ENCODE measurements around the gene KCNQ1.

Gene KCNQ1

DNA sequence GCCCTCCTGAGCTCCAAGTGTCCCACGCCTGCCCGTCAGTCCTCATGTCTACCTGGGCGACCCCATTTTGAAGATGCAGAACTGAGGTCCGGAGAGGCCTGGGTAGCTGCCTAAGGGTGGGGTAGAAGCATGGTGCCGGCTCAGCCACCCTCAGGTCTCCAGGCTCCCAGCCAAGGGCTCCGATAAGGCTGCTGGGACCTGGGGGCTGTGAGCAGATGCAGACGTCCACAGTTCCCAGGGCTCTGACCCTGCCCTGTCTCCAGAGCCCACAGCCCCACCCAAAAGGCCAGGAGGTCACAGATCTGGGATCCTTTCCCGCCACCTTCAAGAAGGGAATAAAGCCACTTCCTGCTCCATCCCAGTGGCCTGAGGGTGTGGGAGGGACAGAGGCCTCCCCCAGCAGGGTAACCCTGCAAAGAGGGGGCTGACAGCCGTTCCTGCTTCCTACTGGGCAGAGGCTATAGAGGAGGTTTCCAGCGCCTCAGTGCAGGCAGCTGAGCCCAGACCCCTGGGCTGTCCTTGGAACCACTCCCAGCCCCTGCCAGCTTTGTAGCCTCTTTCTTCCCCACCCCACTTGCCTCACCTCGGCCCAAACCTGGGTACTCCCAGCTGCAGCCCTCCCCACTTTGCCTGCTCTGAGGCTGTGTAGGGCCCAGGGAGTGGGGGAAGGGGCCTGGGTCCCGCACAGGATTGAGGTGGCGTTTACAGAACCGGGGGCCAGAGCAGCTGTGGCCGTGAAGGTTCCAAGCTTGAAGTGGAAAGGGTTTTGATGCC, 355.3 kb downstream of the KCNQ1 start:
- TF ChIP-seq, protein P1, sequence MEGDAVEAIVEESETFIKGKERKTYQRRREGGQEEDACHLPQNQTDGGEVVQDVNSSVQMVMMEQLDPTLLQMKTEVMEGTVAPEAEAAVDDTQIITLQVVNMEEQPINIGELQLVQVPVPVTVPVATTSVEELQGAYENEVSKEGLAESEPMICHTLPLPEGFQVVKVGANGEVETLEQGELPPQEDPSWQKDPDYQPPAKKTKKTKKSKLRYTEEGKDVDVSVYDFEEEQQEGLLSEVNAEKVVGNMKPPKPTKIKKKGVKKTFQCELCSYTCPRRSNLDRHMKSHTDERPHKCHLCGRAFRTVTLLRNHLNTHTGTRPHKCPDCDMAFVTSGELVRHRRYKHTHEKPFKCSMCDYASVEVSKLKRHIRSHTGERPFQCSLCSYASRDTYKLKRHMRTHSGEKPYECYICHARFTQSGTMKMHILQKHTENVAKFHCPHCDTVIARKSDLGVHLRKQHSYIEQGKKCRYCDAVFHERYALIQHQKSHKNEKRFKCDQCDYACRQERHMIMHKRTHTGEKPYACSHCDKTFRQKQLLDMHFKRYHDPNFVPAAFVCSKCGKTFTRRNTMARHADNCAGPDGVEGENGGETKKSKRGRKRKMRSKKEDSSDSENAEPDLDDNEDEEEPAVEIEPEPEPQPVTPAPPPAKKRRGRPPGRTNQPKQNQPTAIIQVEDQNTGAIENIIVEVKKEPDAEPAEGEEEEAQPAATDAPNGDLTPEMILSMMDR (IDR thresholded peaks at IDR 0.05; ENCODE audit: poor library complexity, severe bottlenecking) = no peak
- H3K27me3 ChIP-seq (ENCODE audit: insufficient read depth, poor library complexity, severe bottlenecking) = no peaks in the 10 kb centered on the region
- H3K4me3 ChIP-seq (ENCODE audit: severe bottlenecking) = no peak overlapping the region
- H3K9me3 ChIP-seq (ENCODE audit: severe bottlenecking) = no peaks in the 10 kb centered on the region
- no peak overlapping the region for H3K27ac ChIP-seq (ENCODE audit: poor library complexity, severe bottlenecking)
- DNase-seq (ENCODE audit: low spot score) = peak; percentile 47
- H3K4me1 ChIP-seq (ENCODE audit: insufficient read depth, poor library complexity, severe bottlenecking) = peaks cover 4% of the 10 kb centered on the region
- ATAC-seq (ENCODE audit: low read depth) = no peak
- no peaks in the 10 kb centered on the region for H3K36me3 ChIP-seq (ENCODE audit: low read depth)

DNA sequence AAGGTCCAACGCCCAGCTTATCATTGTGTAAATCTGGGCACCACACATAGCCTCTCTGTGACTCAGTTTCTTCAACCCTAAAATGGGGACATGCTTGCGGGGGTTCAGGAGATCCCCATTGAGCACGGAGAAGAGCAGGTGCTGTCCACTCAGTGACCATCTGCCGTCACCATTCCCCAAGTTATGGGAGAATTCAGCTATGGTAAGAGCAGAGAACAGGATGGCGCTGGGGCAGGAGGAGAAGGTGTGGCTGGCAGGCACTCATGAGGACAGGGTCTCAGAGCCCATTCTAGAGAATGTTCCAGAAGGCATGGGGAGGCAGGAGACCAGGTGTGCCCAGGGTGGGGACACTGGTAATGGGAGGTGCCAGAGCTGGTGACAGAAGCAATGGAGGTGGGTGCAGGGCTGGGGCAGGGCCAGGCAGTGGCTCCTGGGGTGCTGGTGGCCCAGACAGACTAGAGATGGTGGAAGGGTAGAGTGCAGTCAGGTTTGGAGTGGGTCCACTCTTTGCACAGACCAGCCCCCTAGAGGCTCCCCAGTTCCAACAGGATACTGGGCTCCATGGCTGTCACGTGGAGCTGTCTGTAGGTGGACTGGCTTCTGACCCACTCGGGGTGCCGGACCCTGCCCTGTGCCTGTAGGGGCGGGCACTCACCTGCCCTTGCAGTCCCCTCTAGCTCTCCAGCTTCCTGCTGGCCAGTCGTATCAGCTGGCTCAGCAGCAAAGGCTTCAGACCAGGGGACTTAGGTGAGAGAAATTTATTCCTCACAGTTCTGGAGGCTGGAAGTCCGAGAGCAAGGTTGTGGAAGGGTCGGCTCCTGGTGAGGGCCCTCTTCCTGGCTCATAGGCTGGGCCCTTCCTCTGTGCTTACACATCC, 356.1 kb downstream of the KCNQ1 start:
- no peak for ATAC-seq (ENCODE audit: low read depth)
- TF ChIP-seq, protein P1 (IDR thresholded peaks at IDR 0.05; ENCODE audit: poor library complexity, severe bottlenecking) = no peak

DNA sequence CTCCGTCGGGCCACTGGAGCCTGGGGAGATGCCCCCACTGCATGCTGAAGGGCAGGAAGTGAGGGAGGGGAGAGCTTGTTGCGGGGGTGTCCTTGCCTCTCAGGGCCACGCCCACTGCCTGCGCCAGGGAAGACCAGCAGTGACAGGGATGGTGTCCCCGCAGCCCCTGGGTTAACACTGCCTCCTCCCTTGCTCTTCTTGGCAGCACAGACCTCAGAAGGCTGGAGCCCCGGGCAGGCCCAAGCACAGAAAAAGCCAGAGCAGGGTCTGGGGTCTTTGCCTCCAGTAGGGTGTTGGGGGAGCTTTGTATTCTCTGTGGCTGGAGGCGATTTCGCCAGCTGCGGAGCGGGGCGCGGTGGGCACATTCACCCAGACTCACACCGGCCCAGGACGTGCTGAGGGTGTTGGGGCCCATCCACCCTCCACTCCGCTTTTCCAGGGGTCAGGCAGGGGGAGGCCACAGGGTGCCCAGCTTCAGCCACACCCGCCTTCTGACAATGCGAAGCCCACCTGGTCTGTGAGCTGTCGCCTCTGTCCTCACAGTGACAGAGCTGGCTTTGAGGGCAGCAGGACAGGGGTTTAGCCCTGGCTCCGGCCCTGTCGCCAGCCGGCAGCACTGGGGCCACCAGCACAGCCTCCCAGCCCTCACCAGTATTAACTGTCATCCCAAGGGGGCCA, 357.0 kb downstream of the KCNQ1 start:
- Histone ChIP-seq H3K27ac (ENCODE audit: poor library complexity, severe bottlenecking) (no peak overlapping the region), H3K4me3 (ENCODE audit: severe bottlenecking) (no peak overlapping the region), H3K9me3 (ENCODE audit: severe bottlenecking) (no peaks in the 10 kb centered on the region), H3K27me3 (ENCODE audit: insufficient read depth, poor library complexity, severe bottlenecking) (no peaks in the 10 kb centered on the region), H3K36me3 (ENCODE audit: low read depth) (no peaks in the 10 kb centered on the region), H3K4me1 (ENCODE audit: insufficient read depth, poor library complexity, severe bottlenecking) (peaks cover 4% of the 10 kb centered on the region)
- TF ChIP-seq, protein P1 (IDR thresholded peaks at IDR 0.05; ENCODE audit: poor library complexity, severe bottlenecking) = no peak
- DNase-seq (ENCODE audit: low spot score) = peak; percentile 57
- ATAC-seq (ENCODE audit: low read depth) = no peak

More for the DNA sequence above, 356.1 kb downstream of the KCNQ1 start:
- Histone ChIP-seq H3K27me3 (ENCODE audit: insufficient read depth, poor library complexity, severe bottlenecking) (no peaks in the 10 kb centered on the region), H3K27ac (ENCODE audit: poor library complexity, severe bottlenecking) (no peak overlapping the region), H3K36me3 (ENCODE audit: low read depth) (no peaks in the 10 kb centered on the region), H3K9me3 (ENCODE audit: severe bottlenecking) (no peaks in the 10 kb centered on the region), H3K4me3 (ENCODE audit: severe bottlenecking) (no peak overlapping the region), H3K4me1 (ENCODE audit: insufficient read depth, poor library complexity, severe bottlenecking) (peaks cover 4% of the 10 kb centered on the region)
- DNase-seq (ENCODE audit: low spot score) = peak; percentile 32

DNA sequence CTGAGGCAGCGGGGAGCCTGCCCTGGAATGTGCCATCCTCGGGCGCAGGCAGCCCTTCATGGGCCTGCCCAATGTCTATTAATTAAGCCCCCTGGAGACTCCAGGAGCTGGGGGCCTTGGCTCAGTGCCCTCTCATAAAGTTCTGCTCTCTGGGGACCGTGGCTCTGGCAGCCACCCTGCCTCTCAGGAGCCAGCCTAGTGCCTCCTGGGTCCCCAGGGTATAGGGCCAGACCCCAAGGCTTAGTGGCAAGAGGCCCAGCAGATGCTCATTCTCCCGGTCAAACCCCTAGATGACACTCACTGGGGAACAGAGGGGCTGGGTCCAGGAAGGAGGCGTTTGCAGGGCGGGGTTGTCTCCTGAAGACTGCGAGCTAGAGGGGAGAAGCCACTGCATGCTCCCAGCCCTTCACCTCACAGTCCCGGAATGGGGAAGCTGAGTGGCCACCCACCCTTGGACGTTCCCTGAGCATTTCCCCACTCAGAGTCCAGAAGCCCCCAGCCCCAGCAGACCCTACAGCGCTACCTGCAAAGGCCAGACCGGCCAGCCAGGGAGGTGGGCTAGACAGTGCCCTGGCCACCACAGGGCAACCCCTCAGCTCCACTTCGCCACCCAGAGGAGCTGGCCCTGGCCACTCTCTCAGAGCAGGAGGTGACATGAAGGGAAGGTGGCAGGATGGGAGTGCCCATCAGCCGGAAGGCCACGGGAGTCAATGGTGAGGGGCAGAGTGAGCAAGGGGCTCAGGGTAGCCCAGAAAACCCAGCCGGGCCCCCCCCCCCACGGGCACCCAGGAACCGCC, 357.8 kb downstream of the KCNQ1 start:
- H3K36me3 ChIP-seq (ENCODE audit: low read depth) = no peaks in the 10 kb centered on the region
- TF ChIP-seq, protein P1 (IDR thresholded peaks at IDR 0.05; ENCODE audit: poor library complexity, severe bottlenecking) = no peak
- no peak overlapping the region for H3K27ac ChIP-seq (ENCODE audit: poor library complexity, severe bottlenecking)
- no peaks in the 10 kb centered on the region for H3K9me3 ChIP-seq (ENCODE audit: severe bottlenecking)
- no peak overlapping the region for H3K4me3 ChIP-seq (ENCODE audit: severe bottlenecking)
- H3K27me3 ChIP-seq (ENCODE audit: insufficient read depth, poor library complexity, severe bottlenecking) = no peaks in the 10 kb centered on the region
- ATAC-seq (ENCODE audit: low read depth) = no peak
- H3K4me1 ChIP-seq (ENCODE audit: insufficient read depth, poor library complexity, severe bottlenecking) = peaks cover 4% of the 10 kb centered on the region
- peak; percentile 43 for DNase-seq (ENCODE audit: low spot score)
